ENCODE results near the gene RBM39.
A peak's percentile ranks its signal among the peaks of the same experiment; 100 is the strongest.
"Not testable (repeated sequence)": the region's sequence is repeated elsewhere in the genome, so short reads cannot be mapped to it uniquely, and the experiment has no call there.

The RBM39 gene

DNA sequence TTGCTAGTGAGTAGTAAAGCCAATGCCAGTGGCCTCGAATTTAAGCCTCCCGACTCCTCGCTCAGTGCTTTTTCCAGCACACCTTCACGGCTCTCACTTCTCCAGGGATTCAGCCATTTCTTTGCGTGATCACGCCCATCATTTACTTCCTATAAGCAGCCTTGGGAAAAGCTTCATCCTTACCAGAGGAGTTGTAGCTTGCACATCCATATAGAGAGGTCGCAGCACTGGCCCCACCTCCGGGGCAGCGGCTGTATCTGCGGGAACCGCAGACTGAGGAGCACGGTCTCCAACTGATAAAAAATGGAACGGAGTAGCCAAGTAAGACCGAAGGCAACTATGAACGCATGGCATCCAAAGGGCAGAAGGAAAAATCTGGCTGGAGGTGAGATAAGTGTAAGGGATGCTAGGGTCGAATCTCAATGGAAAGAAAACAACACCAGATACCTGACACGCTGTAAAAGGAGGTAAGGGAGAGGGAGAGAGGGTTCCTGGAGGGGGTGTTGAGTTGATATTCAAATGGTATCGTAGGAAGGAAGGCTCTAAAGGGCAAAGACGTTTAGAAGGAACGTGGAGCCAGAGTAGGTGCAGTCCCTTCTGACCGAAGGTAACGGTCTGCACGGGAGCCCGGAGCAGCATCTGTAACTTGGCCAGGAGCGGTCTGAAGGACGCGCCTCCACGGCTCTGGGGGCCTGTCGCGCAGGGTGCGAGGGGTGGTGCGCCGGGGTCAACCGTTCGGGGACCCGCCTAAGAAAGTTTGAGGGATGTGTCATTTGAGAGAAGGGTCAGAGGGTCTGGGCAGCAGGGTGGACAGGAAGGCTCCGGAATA, 43.5 kb downstream of the RBM39 start:
- Histone ChIP-seq H3K9ac (ENCODE audit: low read length) (peak overlapping the region; percentile 89), H3K36me3 (ENCODE audit: control insufficient read depth, insufficient read depth, low read length) (no peaks in the 10 kb centered on the region), H3K4me1 (ENCODE audit: control insufficient read depth, insufficient read depth, low read length) (peaks cover 8% of the 10 kb centered on the region), H3K4me3 (ENCODE audit: low read length) (peak overlapping the region; percentile 90), H3K27me3 (ENCODE audit: control insufficient read depth, insufficient read depth, low read length) (no peaks in the 10 kb centered on the region), H3K9me3 (ENCODE audit: control insufficient read depth, low read length) (no peaks in the 10 kb centered on the region)

GRCh38 chr20:35697696-35698297, 44.3 kb downstream of the RBM39 start:
- Histone ChIP-seq H3K4me3 (ENCODE audit: low read length) (no peak overlapping the region), H3K9ac (ENCODE audit: low read length) (peak overlapping the region; percentile 89), H3K36me3 (ENCODE audit: control insufficient read depth, insufficient read depth, low read length) (no peaks in the 10 kb centered on the region), H3K4me1 (ENCODE audit: control insufficient read depth, insufficient read depth, low read length) (peaks cover 8% of the 10 kb centered on the region), H3K27me3 (ENCODE audit: control insufficient read depth, insufficient read depth, low read length) (no peaks in the 10 kb centered on the region), H3K9me3 (ENCODE audit: control insufficient read depth, low read length) (no peaks in the 10 kb centered on the region)

DNA sequence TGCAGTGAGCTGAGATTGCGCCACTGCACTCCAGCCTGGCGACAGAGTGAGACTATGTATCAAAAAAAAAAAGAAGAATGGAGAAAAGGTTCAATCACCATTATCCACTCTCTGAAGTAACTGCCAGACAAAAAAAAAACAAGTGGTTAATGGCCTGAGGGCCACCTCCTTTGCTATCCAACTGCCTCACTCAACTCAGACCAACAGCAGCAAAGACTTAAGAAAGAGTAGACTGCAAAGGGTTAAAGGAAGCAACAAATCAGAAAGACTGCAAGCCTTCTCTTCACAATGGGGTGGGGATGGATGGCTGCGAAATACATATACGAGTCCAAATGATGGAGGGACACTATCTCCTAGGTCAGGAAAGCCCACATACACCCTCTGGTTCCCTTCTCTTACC, 46.1 kb downstream of the RBM39 start:
- H3K4me3 ChIP-seq (ENCODE audit: low read length): no peak overlapping the region
- no peaks in the 10 kb centered on the region for H3K9me3 ChIP-seq (ENCODE audit: control insufficient read depth, low read length)
- H3K27me3 ChIP-seq (ENCODE audit: control insufficient read depth, insufficient read depth, low read length): no peaks in the 10 kb centered on the region
- no peaks in the 10 kb centered on the region for H3K36me3 ChIP-seq (ENCODE audit: control insufficient read depth, insufficient read depth, low read length)
- no peak overlapping the region for H3K9ac ChIP-seq (ENCODE audit: low read length)
- H3K4me1 ChIP-seq (ENCODE audit: control insufficient read depth, insufficient read depth, low read length): peaks cover 8% of the 10 kb centered on the region

- Histone ChIP-seq H3K36me3 (ENCODE audit: control insufficient read depth, insufficient read depth, low read length) (no peaks in the 10 kb centered on the region), H3K4me1 (ENCODE audit: control insufficient read depth, insufficient read depth, low read length) (peaks cover 8% of the 10 kb centered on the region)
Measured at GRCh38 chr20:35695245-35695749, 46.8 kb downstream of the RBM39 start.

GRCh38 chr20:35690265-35690664, 51.8 kb downstream of the RBM39 start:
- no peaks in the 10 kb centered on the region for H3K27me3 ChIP-seq (ENCODE audit: control insufficient read depth, insufficient read depth, low read length)
- no peaks in the 10 kb centered on the region for H3K9me3 ChIP-seq (ENCODE audit: control insufficient read depth, low read length)
- H3K4me1 ChIP-seq (ENCODE audit: control insufficient read depth, insufficient read depth, low read length): no peaks in the 10 kb centered on the region
- H3K9ac ChIP-seq (ENCODE audit: low read length): no peak overlapping the region
- no peak overlapping the region for H3K4me3 ChIP-seq (ENCODE audit: low read length)
- no peaks in the 10 kb centered on the region for H3K36me3 ChIP-seq (ENCODE audit: control insufficient read depth, insufficient read depth, low read length)

More at GRCh38 chr20:35695245-35695749, 46.8 kb downstream of the RBM39 start:
- no peaks in the 10 kb centered on the region for H3K27me3 ChIP-seq (ENCODE audit: control insufficient read depth, insufficient read depth, low read length)
- no peak overlapping the region for H3K4me3 ChIP-seq (ENCODE audit: low read length)
- no peak overlapping the region for H3K9ac ChIP-seq (ENCODE audit: low read length)
- no peaks in the 10 kb centered on the region for H3K9me3 ChIP-seq (ENCODE audit: control insufficient read depth, low read length)

- H3K4me3 ChIP-seq (ENCODE audit: low read length); H3K9me3 ChIP-seq (ENCODE audit: control insufficient read depth, low read length); H3K36me3 ChIP-seq (ENCODE audit: control insufficient read depth, insufficient read depth, low read length); H3K27me3 ChIP-seq (ENCODE audit: control insufficient read depth, insufficient read depth, low read length); H3K9ac ChIP-seq (ENCODE audit: low read length); H3K4me1 ChIP-seq (ENCODE audit: control insufficient read depth, insufficient read depth, low read length): not testable (repeated sequence)
Measured at GRCh38 chr20:35686872-35687271, 55.2 kb downstream of the RBM39 start.

GRCh38 chr20:35685368-35685767, 56.7 kb downstream of the RBM39 start:
- H3K27me3 ChIP-seq (ENCODE audit: control insufficient read depth, insufficient read depth, low read length); H3K4me1 ChIP-seq (ENCODE audit: control insufficient read depth, insufficient read depth, low read length); H3K9ac ChIP-seq (ENCODE audit: low read length); H3K9me3 ChIP-seq (ENCODE audit: control insufficient read depth, low read length); H3K36me3 ChIP-seq (ENCODE audit: control insufficient read depth, insufficient read depth, low read length); H3K4me3 ChIP-seq (ENCODE audit: low read length): not testable (repeated sequence)

DNA sequence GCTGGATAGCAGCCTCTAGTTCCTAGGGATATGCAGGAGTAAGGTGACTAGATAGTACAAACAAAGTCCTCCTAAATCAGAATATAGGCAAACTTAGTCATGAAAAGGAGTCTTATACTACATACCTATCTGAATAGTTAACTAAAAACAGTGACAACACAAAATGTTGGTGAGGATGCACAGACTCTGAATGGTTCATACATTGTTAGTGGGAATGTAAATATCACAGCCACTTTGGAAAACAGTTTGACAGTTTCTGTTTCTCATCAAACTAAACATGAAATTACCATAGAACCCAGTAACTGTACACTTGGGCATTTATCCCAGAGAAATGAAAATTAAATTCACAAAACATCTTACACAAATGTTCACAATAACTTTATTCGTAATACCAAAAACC, 60.1 kb downstream of the RBM39 start:
- H3K4me1 ChIP-seq (ENCODE audit: control insufficient read depth, insufficient read depth, low read length): no peaks in the 10 kb centered on the region
- H3K36me3 ChIP-seq (ENCODE audit: control insufficient read depth, insufficient read depth, low read length): no peaks in the 10 kb centered on the region
- H3K27me3 ChIP-seq (ENCODE audit: control insufficient read depth, insufficient read depth, low read length): no peaks in the 10 kb centered on the region
- H3K9me3 ChIP-seq (ENCODE audit: control insufficient read depth, low read length): no peaks in the 10 kb centered on the region
- no peak overlapping the region for H3K9ac ChIP-seq (ENCODE audit: low read length)
- H3K4me3 ChIP-seq (ENCODE audit: low read length): no peak overlapping the region

GRCh38 chr20:35680452-35681183, 61.4 kb downstream of the RBM39 start:
- Histone ChIP-seq H3K9me3 (ENCODE audit: control insufficient read depth, low read length) (no peaks in the 10 kb centered on the region), H3K9ac (ENCODE audit: low read length) (no peak overlapping the region), H3K4me3 (ENCODE audit: low read length) (no peak overlapping the region), H3K4me1 (ENCODE audit: control insufficient read depth, insufficient read depth, low read length) (no peaks in the 10 kb centered on the region), H3K27me3 (ENCODE audit: control insufficient read depth, insufficient read depth, low read length) (no peaks in the 10 kb centered on the region), H3K36me3 (ENCODE audit: control insufficient read depth, insufficient read depth, low read length) (no peaks in the 10 kb centered on the region)

GRCh38 chr20:35674921-35675320, 67.1 kb downstream of the RBM39 start:
- Histone ChIP-seq H3K9ac (ENCODE audit: low read length) (no peak overlapping the region), H3K27me3 (ENCODE audit: control insufficient read depth, insufficient read depth, low read length) (no peaks in the 10 kb centered on the region), H3K36me3 (ENCODE audit: control insufficient read depth, insufficient read depth, low read length) (no peaks in the 10 kb centered on the region), H3K4me3 (ENCODE audit: low read length) (no peak overlapping the region), H3K9me3 (ENCODE audit: control insufficient read depth, low read length) (no peaks in the 10 kb centered on the region), H3K4me1 (ENCODE audit: control insufficient read depth, insufficient read depth, low read length) (no peaks in the 10 kb centered on the region)

DNA sequence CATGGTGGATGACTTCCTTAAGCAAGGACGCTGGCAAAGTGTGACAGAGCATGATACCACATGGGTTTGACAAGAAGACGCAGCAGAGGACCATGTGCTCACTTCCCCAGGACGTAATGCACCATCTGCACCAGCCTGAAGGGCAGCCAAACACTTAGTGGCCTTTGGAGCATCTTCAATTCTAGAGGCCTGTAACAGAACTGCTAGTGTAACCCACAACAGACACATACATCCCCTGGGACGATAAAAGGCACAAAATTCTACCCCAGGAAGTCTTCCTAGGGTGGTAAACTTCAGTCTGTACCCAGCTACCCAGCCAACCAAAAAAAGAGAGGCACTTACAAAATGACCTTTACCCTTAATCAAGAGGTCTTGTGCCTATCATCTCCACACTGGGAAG, 68.2 kb downstream of the RBM39 start:
- Histone ChIP-seq H3K36me3 (ENCODE audit: control insufficient read depth, insufficient read depth, low read length) (no peaks in the 10 kb centered on the region), H3K27me3 (ENCODE audit: control insufficient read depth, insufficient read depth, low read length) (no peaks in the 10 kb centered on the region), H3K4me1 (ENCODE audit: control insufficient read depth, insufficient read depth, low read length) (no peaks in the 10 kb centered on the region), H3K9ac (ENCODE audit: low read length) (no peak overlapping the region), H3K4me3 (ENCODE audit: low read length) (no peak overlapping the region), H3K9me3 (ENCODE audit: control insufficient read depth, low read length) (no peaks in the 10 kb centered on the region)

- Histone ChIP-seq H3K4me1 (ENCODE audit: control insufficient read depth, insufficient read depth, low read length) (no peaks in the 10 kb centered on the region), H3K36me3 (ENCODE audit: control insufficient read depth, insufficient read depth, low read length) (no peaks in the 10 kb centered on the region), H3K27me3 (ENCODE audit: control insufficient read depth, insufficient read depth, low read length) (no peaks in the 10 kb centered on the region), H3K4me3 (ENCODE audit: low read length) (no peak overlapping the region), H3K9ac (ENCODE audit: low read length) (no peak overlapping the region), H3K9me3 (ENCODE audit: control insufficient read depth, low read length) (no peaks in the 10 kb centered on the region)
Measured at GRCh38 chr20:35669681-35670080, 72.4 kb downstream of the RBM39 start.

All from mucosa of stomach (tissue), 1 donor.